ENCODE data around the gene PEX11A.

Gene PEX11A

GRCh38 chr15:89654847-89655805, 35.4 kb downstream of the PEX11A start, which contains the start of gene KIF7:
KIF7 (minus strand) TSS chr15:89655467; CDS start chr15:89652930, 2,537 bp downstream.
- DNase-seq (ENCODE audit: low spot score) = peak; percentile 38

GRCh38 chr15:89654301-89654761, 36.2 kb downstream of the PEX11A start:
- DNase-seq (ENCODE audit: low spot score) = no peak

DNA sequence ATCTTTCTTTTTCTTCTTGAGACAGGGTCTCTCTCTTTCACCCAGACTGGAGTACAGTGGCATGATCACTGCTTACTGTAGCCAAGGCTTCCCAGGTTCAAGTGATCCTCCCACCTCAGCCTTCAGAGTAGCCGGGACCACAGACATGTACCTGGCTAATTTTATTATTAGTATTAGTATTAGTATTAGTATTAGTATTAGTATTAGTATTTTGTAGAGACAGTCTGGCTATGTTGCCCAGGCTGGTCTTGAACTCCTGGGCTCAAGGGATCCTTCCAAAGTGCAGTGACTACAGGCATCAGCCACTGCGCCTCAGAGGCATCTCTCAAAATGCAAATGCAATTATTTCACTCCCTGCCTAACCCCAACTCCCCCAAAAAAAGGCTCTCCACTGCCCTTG, 37.0 kb downstream of the PEX11A start:
- no peak for DNase-seq (ENCODE audit: low spot score)

GRCh38 chr15:89652666-89653065, 37.9 kb downstream of the PEX11A start:
- no peak for DNase-seq (ENCODE audit: low spot score)

DNA sequence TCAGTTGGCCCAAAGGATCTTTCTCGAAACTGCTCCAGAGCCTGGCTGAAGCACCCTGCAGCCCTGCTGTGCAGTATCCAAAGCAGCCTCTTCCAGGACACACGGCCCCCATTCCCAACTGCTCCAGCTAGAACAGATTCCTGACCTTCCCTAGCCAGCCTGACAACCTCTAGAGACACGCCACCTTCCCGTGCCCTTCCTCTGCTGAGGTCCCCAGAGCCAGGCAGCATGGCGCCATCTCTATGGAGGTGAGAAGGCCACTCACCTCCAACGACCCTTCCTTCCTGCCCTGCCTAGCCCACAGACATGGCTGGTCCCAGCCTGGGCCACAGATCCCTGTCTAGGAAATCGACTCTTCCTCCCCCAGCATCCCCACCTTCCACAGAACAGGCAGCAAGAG, 38.4 kb downstream of the PEX11A start:
- DNase-seq (ENCODE audit: low spot score) = no peak

DNA sequence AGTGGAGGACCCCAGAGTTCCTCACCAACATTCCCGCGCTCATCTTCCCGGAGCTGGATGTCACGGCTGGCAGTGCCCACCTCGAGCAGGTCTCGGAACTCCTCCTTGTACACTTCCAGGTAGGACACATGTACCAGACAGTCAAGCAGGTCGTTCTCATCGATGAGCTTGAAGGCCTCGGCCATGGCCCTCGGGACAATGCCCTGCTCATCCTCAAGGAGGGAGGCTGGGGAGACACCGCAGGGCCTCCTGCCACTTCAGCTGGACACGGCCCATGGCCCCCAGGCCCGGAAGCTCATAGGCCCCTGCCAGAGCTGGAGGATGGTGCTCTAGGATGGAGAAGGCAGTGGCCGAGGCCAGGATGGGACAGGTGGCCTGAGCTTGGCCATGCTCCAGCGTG, 40.8 kb downstream of the PEX11A start:
- no peak for DNase-seq (ENCODE audit: low spot score)

- DNase-seq (ENCODE audit: low spot score) = no peak
Observed at GRCh38 chr15:89649013-89649625, 41.4 kb downstream of the PEX11A start.

DNA sequence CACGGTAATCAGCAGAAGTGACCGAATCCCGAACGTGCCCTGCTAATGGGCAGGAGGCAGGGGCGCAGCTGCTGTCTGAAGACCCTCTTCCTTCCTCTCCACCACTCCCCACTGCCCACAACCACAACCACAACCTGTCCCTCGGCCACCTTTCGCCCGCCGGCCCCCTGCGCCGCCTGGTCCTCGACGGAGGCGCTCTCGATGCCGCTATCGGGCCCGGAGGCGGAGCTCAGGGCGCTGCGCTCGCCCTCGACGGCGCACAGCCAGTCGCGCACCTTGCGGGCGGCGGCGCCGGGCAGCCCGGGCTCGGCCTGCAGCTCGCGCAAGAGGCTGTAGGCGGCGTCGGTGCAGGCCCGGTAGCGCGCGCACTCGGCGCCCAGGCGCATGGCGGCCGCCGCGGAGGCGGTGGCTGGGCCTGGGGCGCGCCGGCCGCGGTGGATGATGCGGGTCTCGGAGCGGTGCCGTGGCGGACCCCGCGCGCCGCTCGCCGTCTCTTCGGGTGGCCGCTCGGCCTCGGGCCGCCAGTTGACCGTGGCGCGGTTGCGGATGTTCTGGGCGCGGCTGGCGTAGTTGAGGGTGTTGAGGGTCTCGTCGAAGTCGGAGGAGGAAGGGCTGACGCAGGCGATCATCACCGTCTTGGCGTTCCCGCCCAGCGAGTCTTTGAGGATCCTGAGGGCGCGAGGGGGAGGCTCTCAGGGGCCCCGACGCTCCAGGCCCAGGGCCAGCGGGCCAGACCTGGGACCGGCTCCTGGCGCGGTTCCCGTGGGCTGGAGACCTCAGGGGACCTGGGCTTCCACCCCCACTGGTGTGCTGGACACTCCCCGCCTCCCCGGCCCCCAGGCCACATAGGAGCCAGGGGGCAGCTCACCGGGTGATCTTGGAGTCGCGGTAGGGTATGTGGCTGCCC, 42.2 kb downstream of the PEX11A start:
- no peak for DNase-seq (ENCODE audit: low spot score)

GRCh38 chr15:89647191-89647851, 43.2 kb downstream of the PEX11A start:
- peak; percentile 81 for DNase-seq (ENCODE audit: low spot score)

DNA sequence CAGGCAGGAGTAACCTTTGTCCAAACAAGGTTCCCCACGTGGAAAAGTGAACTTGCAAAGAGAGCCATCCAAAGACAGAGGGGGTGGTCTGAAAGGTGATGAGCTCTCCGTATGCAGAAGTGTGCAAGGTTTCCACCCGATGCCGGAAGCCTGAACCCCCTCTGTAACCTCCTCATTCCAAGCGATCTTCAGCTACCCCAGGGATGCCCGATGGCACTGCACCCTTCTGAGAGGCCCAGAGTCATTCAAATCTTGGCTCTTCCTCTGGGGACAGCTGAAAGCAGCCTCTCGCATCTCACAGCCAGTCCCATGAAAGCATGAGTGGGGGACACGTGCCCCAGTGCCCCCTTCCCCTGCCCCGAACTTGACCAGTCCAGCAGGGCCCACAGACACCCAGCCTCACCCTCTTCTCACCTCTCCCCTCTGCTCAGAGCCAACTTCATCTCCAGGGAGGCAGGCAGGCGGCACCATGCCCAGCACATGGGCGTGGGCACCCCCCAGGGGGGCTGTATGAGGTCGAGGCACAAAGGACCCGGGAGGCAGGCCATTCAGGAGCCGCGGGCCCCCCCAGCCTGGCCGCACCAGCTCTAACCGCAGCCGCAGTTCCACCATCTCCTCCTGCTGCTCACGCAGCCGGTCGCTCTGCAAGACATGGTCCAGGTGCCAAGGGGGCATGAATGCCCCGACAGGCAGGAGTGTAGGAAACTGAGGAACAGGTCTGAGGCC, 44.0 kb downstream of the PEX11A start:
- no peak for DNase-seq (ENCODE audit: low spot score)

DNA sequence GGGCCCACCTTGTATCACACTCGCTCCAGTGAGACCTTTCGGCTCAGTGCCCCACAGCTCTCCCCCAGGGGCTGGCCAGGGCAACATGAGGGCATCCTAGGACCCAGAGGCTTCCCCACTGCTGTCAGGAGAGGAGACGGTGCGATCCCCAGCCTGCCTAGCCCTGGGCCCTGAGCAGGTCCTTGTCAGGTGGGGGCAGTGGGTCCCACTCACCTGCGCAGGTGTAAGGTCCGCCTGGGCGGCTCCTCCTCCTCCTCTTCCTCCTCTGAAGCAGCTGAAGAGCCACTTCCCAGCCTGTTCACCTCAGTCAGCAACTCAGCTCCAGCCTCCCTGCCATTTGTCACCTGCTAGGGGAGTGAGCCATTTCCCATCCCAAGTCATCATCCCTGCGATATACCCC, 44.9 kb downstream of the PEX11A start:
- no peak for DNase-seq (ENCODE audit: low spot score)

GRCh38 chr15:89642106-89642505, 48.4 kb downstream of the PEX11A start:
- DNase-seq (ENCODE audit: low spot score) = no peak

DNA sequence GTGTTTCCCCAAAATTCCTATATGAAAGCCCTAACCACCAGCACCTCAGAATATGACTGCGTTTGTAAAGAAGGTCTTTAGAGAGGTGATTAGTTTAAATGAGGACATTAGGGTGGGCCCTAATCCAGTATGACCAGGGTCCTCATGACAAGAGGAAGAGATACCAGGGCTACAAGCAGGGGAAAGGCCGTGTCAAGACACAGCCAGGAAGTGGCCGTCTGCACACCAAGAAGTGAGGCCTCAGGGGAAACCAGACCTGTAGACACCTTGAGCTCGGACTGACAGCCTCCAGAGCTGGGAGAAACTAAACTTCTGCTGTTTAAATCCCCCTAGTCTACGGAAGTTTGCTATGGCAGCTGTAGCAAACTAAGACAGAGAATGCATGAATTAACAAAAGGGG, 49.5 kb downstream of the PEX11A start:
- no peak for DNase-seq (ENCODE audit: low spot score)

GRCh38 chr15:89640245-89640644, 50.3 kb downstream of the PEX11A start:
- DNase-seq (ENCODE audit: low spot score) = no peak

DNA sequence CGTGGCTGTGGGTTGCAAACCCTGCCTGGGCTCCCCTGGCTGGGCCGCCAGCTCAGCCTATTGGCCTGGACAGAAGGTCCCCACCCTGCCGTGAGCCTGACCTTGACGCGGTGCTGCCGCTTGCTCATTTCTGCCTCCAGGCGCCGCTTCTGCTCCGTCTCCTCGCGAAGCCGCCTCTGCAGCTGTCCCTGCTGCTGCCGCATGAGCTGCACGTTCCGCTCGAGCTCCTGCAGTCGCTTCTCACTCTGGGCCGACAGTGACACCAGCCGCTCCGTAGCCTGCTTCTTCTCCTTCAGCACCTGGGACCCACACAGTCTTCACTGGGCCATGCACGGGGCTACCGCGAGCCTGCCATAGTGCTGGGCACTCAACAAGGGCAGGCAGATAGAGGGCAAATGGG, 57.0 kb downstream of the PEX11A start:
- no peak for DNase-seq (ENCODE audit: low spot score)

GRCh38 chr15:89632563-89633430, 57.8 kb downstream of the PEX11A start:
- DNase-seq (ENCODE audit: low spot score) = no peak

GRCh38 chr15:89631902-89632264, 58.7 kb downstream of the PEX11A start:
- DNase-seq (ENCODE audit: low spot score) = no peak

Data from COLO829 (cell line).